Measurements from ENCODE around the gene ATP5MG.

ATP5MG gene

DNA sequence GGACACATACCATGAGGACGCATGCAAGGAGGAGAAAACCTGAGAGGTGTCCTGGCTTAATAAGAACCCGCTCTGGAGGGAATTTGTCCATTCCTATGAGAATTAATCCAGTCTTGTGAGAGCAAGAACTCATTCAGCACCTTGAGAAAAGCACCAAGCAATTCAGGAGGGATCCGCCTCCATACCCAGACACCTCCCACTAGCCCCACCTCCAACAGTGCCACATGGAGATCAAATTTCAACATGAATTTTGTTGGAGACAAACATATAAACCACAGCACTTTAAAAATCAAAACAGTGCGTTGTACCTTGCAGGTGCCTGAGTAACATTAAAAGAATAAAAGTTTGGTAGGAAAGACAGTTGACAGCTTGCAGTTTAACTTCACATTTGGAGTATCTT is 30.6 kb upstream of the ATP5MG start:
- H3K36me3 ChIP-seq (ENCODE audit: insufficient read depth, low read length) = peaks cover 77% of the 10 kb centered on the region
- no peaks in the 10 kb centered on the region for H4K20me1 ChIP-seq (ENCODE audit: insufficient read depth, low read length)
- H3K4me1 ChIP-seq (ENCODE audit: insufficient read depth, low read length, severe bottlenecking) = no peaks in the 10 kb centered on the region
- H3K9ac ChIP-seq (ENCODE audit: low read length) = no peak overlapping the region
- no peaks in the 10 kb centered on the region for H3K27me3 ChIP-seq (ENCODE audit: insufficient read depth, low read length)
- H3F3A ChIP-seq (ENCODE audit: insufficient read depth, low read length) = no peaks in the 10 kb centered on the region
- no peak overlapping the region for H3K4me3 ChIP-seq (ENCODE audit: low read depth, low read length, poor library complexity, severe bottlenecking)
- H3K27ac ChIP-seq (ENCODE audit: low read depth, low read length, poor library complexity, severe bottlenecking) = no peak overlapping the region
- TF ChIP-seq, protein P1, sequence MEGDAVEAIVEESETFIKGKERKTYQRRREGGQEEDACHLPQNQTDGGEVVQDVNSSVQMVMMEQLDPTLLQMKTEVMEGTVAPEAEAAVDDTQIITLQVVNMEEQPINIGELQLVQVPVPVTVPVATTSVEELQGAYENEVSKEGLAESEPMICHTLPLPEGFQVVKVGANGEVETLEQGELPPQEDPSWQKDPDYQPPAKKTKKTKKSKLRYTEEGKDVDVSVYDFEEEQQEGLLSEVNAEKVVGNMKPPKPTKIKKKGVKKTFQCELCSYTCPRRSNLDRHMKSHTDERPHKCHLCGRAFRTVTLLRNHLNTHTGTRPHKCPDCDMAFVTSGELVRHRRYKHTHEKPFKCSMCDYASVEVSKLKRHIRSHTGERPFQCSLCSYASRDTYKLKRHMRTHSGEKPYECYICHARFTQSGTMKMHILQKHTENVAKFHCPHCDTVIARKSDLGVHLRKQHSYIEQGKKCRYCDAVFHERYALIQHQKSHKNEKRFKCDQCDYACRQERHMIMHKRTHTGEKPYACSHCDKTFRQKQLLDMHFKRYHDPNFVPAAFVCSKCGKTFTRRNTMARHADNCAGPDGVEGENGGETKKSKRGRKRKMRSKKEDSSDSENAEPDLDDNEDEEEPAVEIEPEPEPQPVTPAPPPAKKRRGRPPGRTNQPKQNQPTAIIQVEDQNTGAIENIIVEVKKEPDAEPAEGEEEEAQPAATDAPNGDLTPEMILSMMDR (IDR thresholded peaks at IDR 0.05; ENCODE audit: low read length) = no peak
- no peaks in the 10 kb centered on the region for H3K79me2 ChIP-seq (ENCODE audit: insufficient read depth, low read length)
- H3K4me2 ChIP-seq (ENCODE audit: low read length) = no peak overlapping the region
- no peaks in the 10 kb centered on the region for H3K9me3 ChIP-seq (ENCODE audit: low read length)
- no peak overlapping the region for H2AFZ ChIP-seq (ENCODE audit: low read length)
- no peaks in the 10 kb centered on the region for H3K9me2 ChIP-seq (ENCODE audit: low read depth, low read length)

DNA sequence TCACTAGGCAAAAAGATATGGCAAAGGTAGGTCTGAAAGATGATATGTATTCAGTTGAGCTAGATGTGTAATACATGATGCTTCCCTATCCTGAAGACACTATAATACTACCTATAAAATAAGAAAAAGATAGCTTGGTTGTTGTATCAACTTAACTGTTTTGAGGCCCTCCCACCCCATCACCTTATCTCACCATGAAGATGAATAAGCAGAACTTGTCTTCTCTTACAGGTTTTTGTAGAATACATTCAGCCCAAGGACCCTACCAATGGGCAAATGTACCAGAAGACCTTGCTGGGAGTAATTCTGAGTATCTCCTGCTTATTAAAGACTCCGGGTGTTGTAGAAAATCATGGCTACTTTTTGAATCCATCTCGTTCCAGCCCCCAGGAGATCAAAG is 28.1 kb upstream of the ATP5MG start:
- Histone ChIP-seq H3K27me3 (ENCODE audit: insufficient read depth, low read length) (no peaks in the 10 kb centered on the region), H3K9me2 (ENCODE audit: low read depth, low read length) (no peaks in the 10 kb centered on the region), H3K4me2 (ENCODE audit: low read length) (no peak overlapping the region), H3K27ac (ENCODE audit: low read depth, low read length, poor library complexity, severe bottlenecking) (no peak overlapping the region), H4K20me1 (ENCODE audit: insufficient read depth, low read length) (no peaks in the 10 kb centered on the region), H3K79me2 (ENCODE audit: insufficient read depth, low read length) (no peaks in the 10 kb centered on the region), H2AFZ (ENCODE audit: low read length) (no peak overlapping the region), H3K4me3 (ENCODE audit: low read depth, low read length, poor library complexity, severe bottlenecking) (no peak overlapping the region), H3K4me1 (ENCODE audit: insufficient read depth, low read length, severe bottlenecking) (no peaks in the 10 kb centered on the region), H3K36me3 (ENCODE audit: insufficient read depth, low read length) (peaks cover 79% of the 10 kb centered on the region), H3K9me3 (ENCODE audit: low read length) (no peaks in the 10 kb centered on the region), H3F3A (ENCODE audit: insufficient read depth, low read length) (no peaks in the 10 kb centered on the region), H3K9ac (ENCODE audit: low read length) (no peak overlapping the region)
- TF ChIP-seq, protein P1 (IDR thresholded peaks at IDR 0.05; ENCODE audit: low read length) = no peak
- no peak for TF ChIP-seq EZH2 (IDR thresholded peaks at IDR 0.05; ENCODE audit: borderline replicate concordance, low read length)

DNA sequence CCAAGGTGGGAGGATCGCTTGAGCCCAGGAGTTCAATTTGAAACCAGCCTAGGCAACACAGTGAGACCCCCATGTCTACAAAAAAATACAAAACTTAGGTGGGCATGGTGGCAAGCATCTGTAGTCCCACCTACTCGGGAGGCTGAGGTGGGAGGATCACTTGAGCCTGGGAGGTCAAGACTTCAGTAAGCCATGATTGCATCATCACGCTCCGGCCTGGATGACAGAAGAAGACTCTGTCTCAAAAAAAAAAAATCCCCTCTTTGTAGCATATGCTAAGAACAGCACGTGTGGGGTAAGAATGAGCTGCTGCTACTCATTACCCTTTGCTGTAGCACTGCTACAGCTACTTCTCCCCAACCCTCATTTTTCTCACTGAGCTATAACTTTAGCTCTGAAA is 27.5 kb upstream of the ATP5MG start:
- no peak overlapping the region for H3K9ac ChIP-seq (ENCODE audit: low read length)
- H4K20me1 ChIP-seq (ENCODE audit: insufficient read depth, low read length) = no peaks in the 10 kb centered on the region
- TF ChIP-seq, protein P1 (IDR thresholded peaks at IDR 0.05; ENCODE audit: low read length) = no peak
- TF ChIP-seq EZH2 (IDR thresholded peaks at IDR 0.05; ENCODE audit: borderline replicate concordance, low read length) = no peak
- no peaks in the 10 kb centered on the region for H3F3A ChIP-seq (ENCODE audit: insufficient read depth, low read length)
- no peak overlapping the region for H3K4me3 ChIP-seq (ENCODE audit: low read depth, low read length, poor library complexity, severe bottlenecking)
- H3K9me2 ChIP-seq (ENCODE audit: low read depth, low read length) = no peaks in the 10 kb centered on the region
- no peak overlapping the region for H3K4me2 ChIP-seq (ENCODE audit: low read length)
- H2AFZ ChIP-seq (ENCODE audit: low read length) = no peak overlapping the region
- H3K4me1 ChIP-seq (ENCODE audit: insufficient read depth, low read length, severe bottlenecking) = no peaks in the 10 kb centered on the region
- no peaks in the 10 kb centered on the region for H3K9me3 ChIP-seq (ENCODE audit: low read length)
- H3K27ac ChIP-seq (ENCODE audit: low read depth, low read length, poor library complexity, severe bottlenecking) = no peak overlapping the region
- peaks cover 79% of the 10 kb centered on the region for H3K36me3 ChIP-seq (ENCODE audit: insufficient read depth, low read length)
- no peaks in the 10 kb centered on the region for H3K79me2 ChIP-seq (ENCODE audit: insufficient read depth, low read length)
- H3K27me3 ChIP-seq (ENCODE audit: insufficient read depth, low read length) = no peaks in the 10 kb centered on the region

All from OCI-LY1 (cell line).